HG03457 (cell line): ENCODE results near the gene KLF2.
A peak's percentile ranks its signal among the peaks of the same experiment; 100 is the strongest.

Experiments used
- ATAC-seq: cut with Tn5 transposase; IDR thresholded peaks from one replicate; pipeline ENCODE4 v1.9.1; 2021; ENCODE audit warnings: moderate number of reproducible peaks; ENCODE audit not compliant: unreplicated experiment

KLF2 gene

DNA sequence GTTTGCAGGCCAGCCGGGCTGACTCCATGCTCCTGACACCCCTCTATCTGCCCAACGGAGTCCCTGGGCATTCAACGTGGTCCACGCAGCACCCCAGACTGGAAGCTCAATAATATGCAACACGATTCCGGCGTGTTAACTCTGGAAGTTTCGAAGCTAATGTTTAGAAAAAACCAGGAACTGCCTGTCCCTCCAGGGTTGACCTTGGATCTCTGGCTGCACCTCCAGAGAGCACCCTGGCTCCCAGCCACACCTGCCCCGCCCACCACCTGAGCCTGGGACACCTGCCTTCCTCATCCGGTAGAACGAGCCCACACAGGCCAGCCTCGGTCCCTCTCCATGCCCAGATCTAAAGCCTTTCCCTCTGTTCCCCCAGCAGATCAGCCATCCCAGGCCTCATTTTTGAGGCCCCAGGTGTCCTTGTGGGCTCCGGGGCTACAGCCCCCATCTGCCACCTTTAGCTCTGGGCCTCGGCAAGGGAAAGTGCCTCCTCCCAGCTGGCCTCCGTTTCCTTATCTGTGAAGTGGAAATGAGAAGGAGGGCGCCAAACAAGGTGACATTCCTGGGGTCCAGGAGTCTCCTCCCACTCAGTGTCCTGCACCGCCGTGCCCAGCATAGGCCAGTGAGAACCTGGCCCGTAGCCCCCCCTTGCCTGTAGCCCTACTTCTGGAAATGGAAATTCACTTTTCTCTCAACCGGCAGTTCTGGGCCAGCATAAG is 38.7 kb downstream of the KLF2 start:
- ATAC-seq = no peak

DNA sequence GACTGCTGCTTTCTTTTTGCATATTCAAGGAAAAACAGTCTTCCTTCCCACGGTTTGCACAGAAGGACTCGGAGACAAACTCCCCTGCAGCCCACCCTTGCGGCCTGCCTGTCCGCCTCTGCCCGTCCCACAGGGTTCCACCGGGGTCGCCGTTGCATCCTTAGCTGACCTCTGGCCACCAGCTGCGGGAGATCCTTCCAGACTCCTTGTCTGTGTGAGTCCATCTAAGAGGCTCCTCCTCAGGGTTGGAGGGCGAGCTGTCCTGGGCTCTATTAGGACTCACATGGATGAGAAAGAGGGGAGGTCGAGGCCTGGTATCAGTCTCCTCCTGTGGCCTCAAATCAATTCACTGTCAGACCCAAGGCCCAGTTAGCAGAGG is 39.2 kb downstream of the KLF2 start:
- no peak for ATAC-seq

DNA sequence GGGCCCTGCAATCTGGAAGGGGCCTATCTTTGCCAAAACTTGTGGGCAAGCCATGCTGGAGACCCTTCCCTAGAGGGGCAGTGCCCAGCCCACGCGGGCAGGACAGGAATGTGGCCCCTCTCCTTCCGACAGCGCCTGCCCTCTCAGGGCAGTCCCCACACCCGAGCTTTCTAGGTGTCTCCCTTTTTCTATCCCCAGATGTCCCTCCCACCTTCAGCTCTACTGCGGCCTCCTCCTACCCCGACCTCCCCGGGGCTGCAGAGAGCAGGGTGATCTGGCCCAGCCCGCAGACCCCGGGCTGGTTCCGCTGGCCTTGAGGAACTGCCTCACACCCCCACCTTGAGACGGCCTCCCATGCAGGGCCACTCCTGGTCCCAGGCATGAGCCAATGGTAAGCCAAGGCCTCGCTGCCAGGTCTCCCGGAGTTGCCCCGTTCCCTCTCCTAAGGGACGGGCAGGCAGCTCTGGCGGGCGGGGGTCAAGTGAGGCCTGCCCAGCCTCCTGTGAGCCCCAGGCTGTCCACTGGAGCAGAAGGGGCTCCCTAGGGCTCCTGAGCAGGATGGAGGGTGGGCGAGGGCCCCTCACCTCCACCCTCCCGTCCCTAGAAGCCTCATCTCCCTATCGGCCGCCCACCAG is 39.7 kb downstream of the KLF2 start:
- ATAC-seq = no peak

DNA sequence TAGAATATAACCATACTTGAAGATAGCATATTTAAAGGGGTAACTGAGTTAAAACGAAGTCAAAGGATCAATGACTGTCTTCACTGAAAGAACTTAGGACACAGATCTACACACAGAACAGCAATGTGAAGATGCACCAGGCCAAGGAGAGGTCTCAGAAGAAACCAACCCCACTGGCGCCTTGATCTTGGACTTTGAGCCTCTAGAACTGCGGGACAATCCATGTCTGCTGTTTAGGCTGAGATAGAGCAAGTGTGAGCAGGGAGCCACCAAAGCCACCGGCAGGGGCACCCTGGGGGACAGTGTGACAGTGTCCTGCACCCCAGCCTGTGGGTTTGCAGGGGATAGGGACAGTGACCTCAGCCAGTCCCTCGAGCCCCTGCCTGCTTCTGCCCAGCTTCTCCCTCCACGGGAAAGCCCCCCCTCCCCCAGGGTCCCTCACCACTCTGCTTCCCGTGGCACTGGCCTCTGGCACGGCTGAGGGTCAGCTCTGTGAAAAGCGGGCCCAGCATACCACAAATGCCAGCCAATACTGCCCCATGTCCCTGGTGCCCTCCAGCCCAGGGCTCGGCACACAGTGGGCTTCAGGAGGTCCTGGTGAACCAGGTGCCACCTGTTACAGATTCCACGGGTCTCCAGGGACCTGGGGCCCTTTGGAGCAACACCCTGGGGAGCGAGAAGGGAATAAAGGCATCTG is 40.8 kb downstream of the KLF2 start:
- no peak for ATAC-seq

DNA sequence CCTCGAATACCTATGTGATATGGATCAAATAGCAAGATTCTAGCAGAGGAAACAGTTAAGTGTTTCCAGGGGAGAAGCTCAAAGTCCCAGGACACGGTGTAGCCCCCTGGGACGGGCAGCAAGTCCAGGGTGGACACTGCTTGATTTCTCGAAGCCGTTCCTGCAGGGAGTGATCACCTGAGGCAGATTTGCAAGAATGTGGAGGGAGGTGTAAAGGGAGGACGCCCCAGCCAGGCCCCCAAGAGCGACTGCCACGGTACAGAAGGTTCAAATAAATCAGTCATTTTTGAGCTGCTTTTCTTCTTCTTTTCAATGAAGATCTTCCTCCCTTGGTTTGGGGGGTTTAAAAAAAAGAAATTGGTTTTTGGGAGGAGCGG is 41.4 kb downstream of the KLF2 start:
- no peak for ATAC-seq

DNA sequence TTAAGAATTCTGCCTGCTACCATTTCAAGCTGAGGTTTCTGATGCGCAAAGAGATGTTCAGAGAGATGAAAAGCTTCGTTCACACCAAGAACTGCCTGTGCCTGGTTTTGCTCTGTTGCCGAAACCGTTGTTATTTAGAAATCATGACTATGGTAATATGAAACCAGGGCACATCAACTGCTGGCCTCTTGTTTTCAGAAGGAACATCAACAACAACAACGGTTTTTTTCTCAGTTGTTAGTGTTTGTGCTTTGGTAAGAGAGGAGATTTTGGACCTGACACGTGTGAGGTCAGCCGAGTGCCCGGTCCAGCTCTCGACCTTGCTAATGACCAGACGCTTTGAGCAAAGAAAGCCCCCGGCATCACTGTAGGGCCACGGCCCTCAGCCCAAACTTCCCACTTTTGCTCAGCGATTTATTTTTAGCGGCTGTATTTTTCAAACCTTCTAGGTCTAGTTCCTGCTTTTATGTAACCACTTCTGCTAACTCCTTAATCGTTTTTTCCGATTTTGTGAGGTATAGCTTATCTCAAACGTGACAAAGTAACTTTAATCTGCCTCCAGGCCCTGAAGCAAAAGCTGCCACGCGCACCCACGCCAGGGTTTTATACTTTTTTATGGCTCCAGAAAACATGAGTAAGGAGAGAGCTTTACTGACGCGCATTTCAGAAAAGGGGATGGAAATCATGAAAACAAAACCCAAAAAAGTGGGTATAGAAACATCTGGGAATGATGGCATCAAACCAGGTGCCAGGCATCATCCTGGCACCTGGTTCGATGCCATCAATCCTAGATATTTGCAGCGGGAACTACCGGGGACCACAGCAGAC is 42.0 kb downstream of the KLF2 start:
- ATAC-seq = no peak

DNA sequence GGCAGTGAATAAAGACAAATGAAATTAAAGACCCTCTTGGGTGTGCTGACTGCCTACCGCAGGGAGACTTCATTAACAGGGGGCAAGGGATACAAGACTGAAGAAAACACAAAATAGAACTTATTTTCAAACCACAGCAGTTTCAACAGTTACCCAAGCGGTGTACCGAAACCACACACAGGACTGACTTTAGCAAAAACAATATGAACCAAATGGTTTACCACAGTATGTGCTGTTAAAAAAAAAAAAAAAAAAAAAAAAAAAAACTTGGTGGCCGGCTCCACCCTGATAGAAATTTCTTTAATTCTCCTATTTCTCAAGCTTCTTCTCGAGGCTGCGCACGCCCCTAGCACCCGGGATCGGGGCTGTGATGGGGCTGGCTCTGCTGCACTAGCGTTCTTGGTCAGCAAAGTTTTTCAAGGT is 42.6 kb downstream of the KLF2 start:
- ATAC-seq = no peak

DNA sequence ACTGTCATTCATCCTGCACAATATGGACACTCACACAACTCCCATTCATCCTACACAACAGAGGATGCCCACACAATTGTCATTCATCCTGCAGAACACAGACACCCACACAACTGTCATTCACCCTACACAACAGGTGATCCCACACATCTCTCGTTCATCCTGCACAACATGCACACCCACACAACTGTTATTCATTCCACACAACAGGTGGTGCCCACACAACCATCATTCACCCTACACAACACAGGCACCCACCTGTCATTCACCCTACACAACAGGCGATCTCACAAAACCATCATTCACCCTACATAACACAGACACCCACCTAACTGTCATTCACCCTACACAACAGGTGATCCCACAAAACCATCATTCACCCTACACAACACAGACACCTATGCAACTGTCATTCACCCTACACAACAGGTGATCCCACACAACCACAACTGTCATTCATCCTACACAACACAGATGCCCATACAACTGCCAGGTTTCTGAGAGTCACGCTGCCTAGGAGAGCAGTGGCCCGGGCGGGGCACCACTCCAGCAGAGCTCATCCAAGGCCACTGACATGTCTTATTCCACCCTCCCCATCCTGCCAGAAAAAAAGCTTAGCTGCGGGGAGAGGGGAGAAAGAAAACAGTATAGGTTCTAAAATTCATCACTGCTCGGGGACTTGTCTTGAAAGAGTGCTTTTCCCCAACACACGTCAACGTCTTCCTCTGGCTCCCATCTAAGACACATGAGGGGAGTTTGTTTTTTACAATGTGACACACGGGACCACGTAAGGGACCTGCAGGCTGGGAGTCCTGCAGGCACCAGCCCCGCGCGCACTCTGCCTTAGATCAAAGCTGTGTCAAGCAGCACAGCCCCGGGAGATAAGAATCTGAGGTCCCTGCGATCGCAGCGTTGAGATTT is 44.0 kb downstream of the KLF2 start:
- ATAC-seq = no peak

DNA sequence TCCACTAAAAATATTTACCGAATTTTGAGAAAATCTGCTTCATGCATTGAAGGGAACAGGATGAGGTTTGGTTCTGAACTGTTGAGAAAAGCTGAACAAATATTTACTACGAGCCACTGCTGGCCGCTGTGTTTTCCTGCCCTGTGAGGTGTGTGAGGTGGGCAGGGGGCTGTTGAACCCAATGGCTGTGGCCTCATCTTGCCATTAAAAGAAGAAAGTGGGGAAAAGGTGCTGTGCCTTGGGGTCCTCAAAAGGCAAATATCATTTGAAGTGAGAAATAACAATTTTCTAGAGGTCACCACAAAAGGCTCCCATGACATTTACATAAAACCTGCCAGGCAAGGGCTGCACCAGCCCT is 44.7 kb downstream of the KLF2 start:
- no peak for ATAC-seq

DNA sequence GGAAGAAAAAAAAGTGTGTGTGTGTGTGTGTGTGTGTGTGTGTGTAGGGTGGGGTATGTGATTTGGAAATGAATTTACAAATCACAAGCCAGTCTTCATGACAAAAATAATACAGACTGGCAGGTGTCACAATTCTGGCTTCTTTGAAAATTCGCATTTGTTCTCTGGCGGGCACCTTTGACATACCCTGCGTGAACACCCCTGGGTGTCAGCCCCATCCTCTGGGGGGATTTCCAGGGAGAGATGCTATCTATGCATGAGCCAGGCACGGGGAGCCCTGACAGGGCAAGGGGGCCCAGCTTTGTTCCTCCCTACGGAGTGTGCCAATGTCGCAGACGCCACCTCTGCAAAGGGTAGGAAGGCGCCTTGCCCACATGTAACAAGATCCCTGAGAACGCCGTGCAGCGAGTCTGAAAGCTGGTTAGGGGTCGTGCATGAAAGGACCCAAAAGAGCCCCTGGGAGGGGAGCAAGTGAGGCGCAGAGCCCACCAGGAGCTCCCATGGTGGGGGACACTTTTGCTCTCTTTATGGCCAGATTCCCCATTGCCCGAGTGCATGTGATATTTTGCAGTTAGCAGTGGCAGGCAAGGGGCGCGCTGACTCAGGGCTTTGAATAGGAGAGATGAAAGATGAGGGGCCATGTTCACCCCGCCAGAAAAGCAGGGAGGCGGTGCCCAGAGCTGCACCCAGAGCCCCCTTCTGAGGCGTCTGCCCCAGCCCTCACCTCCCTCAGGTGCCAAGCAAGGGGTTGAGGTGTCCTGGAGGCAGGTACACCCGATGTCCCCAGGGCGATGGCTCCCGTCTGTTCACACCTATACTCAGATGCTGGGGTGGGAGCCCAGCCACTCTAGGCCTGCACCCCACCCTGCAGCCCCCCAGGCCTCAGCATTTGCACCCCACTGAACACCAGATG is 45.3 kb downstream of the KLF2 start:
- no peak for ATAC-seq

DNA sequence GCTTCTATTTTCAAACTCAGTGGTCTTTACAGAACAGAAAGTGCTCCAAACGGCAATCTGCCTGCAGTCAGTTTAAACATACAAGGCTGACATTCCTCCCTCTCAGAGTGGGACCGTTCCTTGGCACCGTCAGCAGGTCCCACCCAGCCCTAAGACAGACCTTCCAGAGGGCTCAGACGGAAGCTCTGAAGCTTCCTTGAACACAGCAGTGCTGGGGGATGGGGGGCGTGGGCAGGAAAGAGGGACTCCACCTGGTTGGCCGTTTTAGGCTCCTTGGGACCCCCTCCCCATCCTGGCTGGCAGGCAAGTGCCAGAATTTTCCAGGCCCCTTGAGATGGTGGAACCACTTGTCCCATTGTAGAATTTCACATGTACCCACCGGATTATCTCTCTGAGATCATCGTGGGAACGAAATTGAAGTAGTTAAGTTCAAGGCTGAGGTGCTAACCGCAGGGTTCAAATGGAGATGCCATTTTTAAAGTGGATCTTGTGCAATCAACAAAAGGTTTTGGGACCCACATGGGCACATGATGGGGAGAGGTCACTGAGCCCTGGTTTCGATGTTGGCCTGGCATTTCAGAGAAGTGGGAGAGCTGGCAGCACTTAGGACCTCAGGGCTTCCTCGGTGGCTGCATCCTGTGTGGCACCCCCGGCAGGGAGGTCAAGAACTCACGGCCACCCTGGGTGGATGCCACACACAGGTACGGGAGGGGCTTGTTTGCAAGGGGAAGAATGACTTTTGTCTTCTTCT is 46.2 kb downstream of the KLF2 start:
- ATAC-seq = no peak

DNA sequence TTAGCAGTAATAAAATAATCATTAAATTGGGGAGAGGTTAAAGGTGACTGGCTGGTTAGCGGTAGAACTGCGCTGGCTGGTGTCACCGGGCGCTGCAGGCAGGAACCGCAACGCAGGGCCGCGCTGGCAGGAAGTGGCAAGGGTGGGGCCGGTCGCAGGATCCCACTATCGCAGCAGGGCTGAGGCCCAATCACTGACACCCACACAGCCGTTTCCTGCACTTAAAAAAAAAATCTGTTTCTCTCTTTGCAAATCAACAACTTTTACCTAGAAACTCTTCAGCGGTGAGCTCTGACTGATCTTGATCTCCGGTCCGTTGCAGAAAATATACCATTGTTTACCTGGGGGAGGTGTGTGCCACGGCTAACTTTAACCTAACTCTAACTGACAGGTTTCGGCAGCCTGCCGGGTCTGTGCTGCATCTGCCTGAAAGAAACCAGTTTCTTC is 46.9 kb downstream of the KLF2 start:
- peak; percentile 44 for ATAC-seq

DNA sequence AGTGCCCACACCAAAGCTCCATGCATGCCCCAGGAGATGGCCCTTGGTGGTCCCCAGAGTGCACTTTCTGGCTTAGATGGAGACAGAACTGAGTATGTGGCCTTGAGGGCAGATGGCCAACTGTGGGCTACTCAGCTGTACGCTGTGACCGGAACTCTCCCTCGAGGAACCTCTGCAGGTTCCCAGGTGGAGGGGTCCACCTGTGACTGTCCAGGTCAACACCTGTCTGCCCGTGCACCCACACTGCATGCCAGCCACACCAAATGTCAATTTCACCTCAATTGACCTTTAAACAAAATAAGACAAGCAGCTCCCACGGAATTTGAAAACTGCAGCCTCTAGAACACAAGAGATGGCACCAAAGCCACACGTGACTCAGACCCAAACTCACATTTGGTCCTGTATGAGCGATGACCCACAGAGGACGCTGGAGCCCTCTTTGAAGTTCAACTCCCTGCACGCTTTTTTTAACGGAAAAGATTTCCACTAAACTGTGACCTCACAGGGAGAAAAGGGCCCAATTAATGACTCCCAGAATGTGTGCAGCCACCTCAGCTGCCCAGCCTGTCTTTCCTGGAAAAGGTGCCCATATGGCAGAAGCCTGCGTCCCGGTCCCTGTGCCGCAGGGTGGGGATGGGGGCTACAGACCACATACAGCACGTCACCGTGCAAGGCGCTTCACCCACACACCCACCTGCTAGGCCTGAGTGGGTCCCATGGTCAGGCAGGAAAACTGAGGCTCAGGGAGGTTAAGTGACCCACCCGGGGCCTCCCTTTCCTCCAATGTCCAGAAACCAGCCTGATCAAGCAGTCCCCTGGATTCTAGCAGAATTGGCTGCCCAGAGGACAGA is 47.7 kb downstream of the KLF2 start:
- no peak for ATAC-seq

DNA sequence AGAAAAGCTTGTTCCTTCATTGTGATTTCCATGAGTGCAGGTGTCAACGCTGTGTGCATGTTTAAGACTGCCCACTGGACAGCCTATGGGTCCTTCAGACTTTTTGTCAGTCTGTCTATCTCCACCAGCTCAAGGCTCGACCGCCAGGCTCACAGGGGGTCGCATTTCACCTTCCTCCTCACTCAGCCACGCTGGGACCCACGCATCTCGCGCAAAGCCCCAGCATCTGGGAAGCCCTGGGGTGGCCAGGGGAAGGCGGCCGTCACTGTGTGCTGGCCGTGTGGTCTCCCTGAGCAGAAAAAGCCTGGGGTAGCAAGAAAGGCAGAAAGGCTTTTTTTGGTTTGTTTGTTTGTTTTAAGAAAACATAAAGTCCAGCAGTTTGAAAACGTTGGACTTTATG is 48.5 kb downstream of the KLF2 start:
- ATAC-seq = no peak

DNA sequence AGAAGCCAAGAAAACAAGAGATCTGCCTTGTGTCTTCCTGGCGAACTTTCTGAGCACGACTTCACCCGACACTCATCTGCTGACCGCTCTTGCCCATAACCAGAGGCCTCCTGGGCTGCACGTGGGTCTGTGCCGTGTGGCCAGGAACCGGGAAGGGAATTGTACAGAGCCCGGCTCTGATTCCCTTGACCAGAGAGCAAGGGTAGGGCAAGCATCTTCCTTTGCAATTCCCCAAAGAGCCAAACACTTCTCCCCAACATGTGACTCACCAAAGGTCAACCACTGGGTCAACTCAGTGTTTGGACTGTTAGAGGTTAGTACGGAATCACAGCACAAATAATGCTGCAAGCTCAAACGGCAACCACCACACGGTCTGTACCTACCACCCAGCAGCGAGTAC is 48.9 kb downstream of the KLF2 start:
- no peak for ATAC-seq

DNA sequence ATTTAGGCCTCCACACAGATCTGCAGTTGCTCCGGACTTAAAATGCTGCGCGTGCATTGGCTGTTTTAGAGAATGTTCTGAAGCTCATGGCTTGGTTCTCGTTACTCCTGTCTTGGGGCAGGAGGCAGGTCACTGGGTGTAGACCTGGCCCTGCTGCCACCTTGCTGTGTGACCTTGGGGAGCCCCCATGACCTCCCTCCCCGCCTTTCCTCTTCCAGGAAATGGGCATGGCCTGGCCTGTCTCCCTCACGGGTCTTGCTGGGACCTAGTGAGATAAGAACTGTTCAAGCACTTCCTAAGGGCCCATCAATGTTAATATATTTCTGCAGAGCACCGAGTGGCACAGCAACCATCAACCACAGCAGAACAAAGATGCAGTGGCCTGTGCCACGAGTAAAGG is 49.4 kb downstream of the KLF2 start:
- ATAC-seq = no peak

DNA sequence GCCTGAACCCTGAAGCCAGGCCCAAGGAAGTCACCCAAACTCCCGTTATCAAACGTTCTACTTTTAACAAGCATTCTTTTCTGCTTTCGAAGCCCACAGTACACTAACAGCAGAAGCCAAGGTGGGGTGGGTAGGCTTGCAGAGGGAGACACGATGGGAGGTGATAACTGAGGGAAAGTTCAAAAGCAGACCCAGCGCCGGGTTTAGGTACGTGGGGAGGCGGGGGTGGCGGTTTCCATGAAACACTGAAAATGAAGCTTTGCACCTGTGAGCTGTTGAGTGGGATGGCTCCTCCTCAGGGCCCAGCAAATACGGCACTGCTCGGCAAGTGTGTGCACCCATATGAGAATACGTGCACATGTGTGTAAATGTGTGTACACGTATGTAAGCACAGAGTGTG is 49.8 kb downstream of the KLF2 start:
- ATAC-seq = no peak
